HepG2 (cell line): Measurements from ENCODE around the gene BCL2. TPM values are rescaled to one million over a fixed set of nuclear protein-coding genes. Genes with fewer than 3 reads are reported as not detected.

Experiments used
- ATAC-seq: fragments of 200-7000 bp; cut with Tn5 transposase; 3 replicates; pipeline ENCODE4 v1.9.1; 2020; ENCODE audit warnings: mild to moderate bottlenecking, moderate library complexity
- BruUV-seq: library from RNA; stranded (reverse); fragments of 400-500 nt; replicated peaks from 2 replicates; lab custom pipeline; 2021; lab: Mats Ljungman, UMichigan
- CTCF ChIA-PET: fragments of 300-600 bp; formaldehyde crosslinking; extraction: SDS; loops from one replicate; lab custom pipeline; 2021; ENCODE audit warnings: low total read pairs, inconsistent platforms, low intra/inter-chr PET ratio; lab: Yijun Ruan, JAX
- POLR2A ChIA-PET: fragments of 350-600 bp; sonication (Branson Sonifier 250); formaldehyde crosslinking; loops from one replicate; lab custom pipeline; 2020; ENCODE audit warnings: antibody characterized with exemption, inconsistent platforms; lab: Yijun Ruan, JAX
- DNase-seq: peaks from one replicate; pipeline ENCODE4 v3.0.0-alpha.2; 2015; ENCODE audit warnings: low spot score
- FAIRE-seq: peaks from 3 replicates; lab custom pipeline; 2011; peaks lifted over from hg19 to GRCh38; lab: Jason Lieb, UNC
- H2AFZ ChIP-seq: one replicate; pipeline ENCODE4 v1.6.1; 2011; ENCODE audit warnings: low read length, inconsistent platforms
- H3K27ac ChIP-seq: fragments of 300-600 bp; 3 replicates; pipeline ENCODE4 v1.8.0; 2011; ENCODE audit warnings: mixed run types, mild to moderate bottlenecking, mixed read lengths, low read length, inconsistent platforms; ENCODE audit not compliant: insufficient read depth; ENCODE audit errors: extremely low read length
- H3K27me3 ChIP-seq, 2 experiments: fragments of 200-600 bp in 1 of 2; 2 replicates in 1 of 2; 3 replicates in 1 of 2; pipeline versions ENCODE4 v1.6.0 to v1.8.0; 2011; ENCODE audit warnings: low read length in 2 of 2, mild to moderate bottlenecking in 2 of 2, moderate library complexity in 2 of 2, inconsistent platforms in 1 of 2; ENCODE audit not compliant: insufficient read depth in 2 of 2, control insufficient read depth in 1 of 2
- H3K36me3 ChIP-seq, 2 experiments: fragments of 200-600 bp in 1 of 2; replicated peaks in 1 of 2; 2 replicates in 1 of 2; 3 replicates in 1 of 2; pipeline versions ENCODE4 v1.5.1 to v1.8.0; 2011; ENCODE audit warnings: low read length in 2 of 2, inconsistent platforms in 1 of 2; ENCODE audit not compliant: insufficient read depth in 2 of 2, control insufficient read depth in 1 of 2
- H3K4me1 ChIP-seq: 2 replicates; pipeline ENCODE4 v1.5.1; 2012; ENCODE audit warnings: low read length, inconsistent platforms; ENCODE audit not compliant: insufficient read depth
- H3K4me2 ChIP-seq: 2 replicates; pipeline ENCODE4 v1.6.0; 2011; ENCODE audit warnings: low read depth, low read length, inconsistent platforms
- H3K4me3 ChIP-seq, 3 experiments: fragments of 200-600 bp in 1 of 3; sonication (generic), shearing (Covaris generic) in 1 of 3; replicated peaks in 1 of 3; 2 replicates each; pipeline ENCODE4 v1.5.1; 2011 to 2016; ENCODE audit warnings: low read length in 3 of 3, inconsistent platforms in 2 of 3, low read depth in 2 of 3, mild to moderate bottlenecking in 2 of 3, control low read depth in 1 of 3, mixed read lengths in 1 of 3; ENCODE audit not compliant: insufficient read depth in 1 of 3
- H3K79me2 ChIP-seq: one replicate; pipeline ENCODE4 v1.6.1; 2011; ENCODE audit warnings: low read length, inconsistent platforms; ENCODE audit not compliant: insufficient read depth
- H3K9ac ChIP-seq: 2 replicates; pipeline ENCODE4 v1.6.0; 2011; ENCODE audit warnings: mild to moderate bottlenecking, low read depth, low read length, inconsistent platforms; ENCODE audit not compliant: insufficient read depth
- H3K9me3 ChIP-seq: 2 replicates; pipeline ENCODE4 v1.5.1; 2012; ENCODE audit warnings: mild to moderate bottlenecking, low read length
- H4K20me1 ChIP-seq: 2 replicates; pipeline ENCODE4 v1.6.0; 2011; ENCODE audit warnings: inconsistent platforms, mild to moderate bottlenecking, low read length, moderate library complexity; ENCODE audit not compliant: insufficient read depth
- ARHGAP35 ChIP-seq: sonication (generic); formaldehyde crosslinking; IDR thresholded peaks from 2 replicates; pipeline ENCODE4 v1.9.0; 2022; ENCODE audit warnings: mild to moderate bottlenecking, inconsistent platforms, moderate library complexity, missing genetic modification reagents, borderline replicate concordance
- IKZF1 ChIP-seq: fragments of 450-650 bp; IDR thresholded peaks from 2 replicates; pipeline ENCODE4 v1.7.1; 2016
- JDP2 ChIP-seq: sonication (generic); formaldehyde crosslinking; IDR thresholded peaks from 2 replicates; pipeline ENCODE4 v1.8.1; 2022; ENCODE audit warnings: missing genetic modification reagents, borderline replicate concordance
- KLF13 ChIP-seq: sonication (generic); formaldehyde crosslinking; IDR thresholded peaks from 2 replicates; pipeline ENCODE4 v1.4.0; 2020; ENCODE audit warnings: mild to moderate bottlenecking, missing genetic modification reagents
- MIER3 ChIP-seq: IDR thresholded peaks from 2 replicates; pipeline ENCODE4 v1.6.1; 2016; ENCODE audit warnings: missing compliant biosample characterization, borderline replicate concordance
- SNAI1 ChIP-seq: sonication (generic); formaldehyde crosslinking; IDR thresholded peaks from 2 replicates; pipeline ENCODE4 v1.5.0; 2020; ENCODE audit warnings: mild to moderate bottlenecking, missing genetic modification reagents, borderline replicate concordance
- SRSF4 ChIP-seq: fragments of 200-400 bp; formaldehyde crosslinking; IDR thresholded peaks from one replicate; pipeline ENCODE4 v1.6.1; 2018; ENCODE audit warnings: mild to moderate bottlenecking, low read depth, low read length, moderate library complexity; ENCODE audit not compliant: poor library complexity, severe bottlenecking
- TP53 ChIP-seq: sonication (generic); formaldehyde crosslinking; conservative IDR thresholded peaks from 2 replicates; pipeline ENCODE4 v1.4.0; 2020; ENCODE audit warnings: missing genetic modification reagents
- TRIM24 ChIP-seq: sonication (generic); formaldehyde crosslinking; IDR thresholded peaks from 2 replicates; pipeline ENCODE4 v1.8.0; 2022; ENCODE audit warnings: mild to moderate bottlenecking, missing genetic modification reagents
- TSC22D2 ChIP-seq: sonication (generic); formaldehyde crosslinking; IDR thresholded peaks from 2 replicates; pipeline ENCODE4 v1.5.1; 2020; ENCODE audit warnings: missing genetic modification reagents, mild to moderate bottlenecking, borderline replicate concordance
- ZNF354B ChIP-seq: sonication (generic); formaldehyde crosslinking; IDR thresholded peaks from 2 replicates; pipeline ENCODE4 v1.8.0; 2022; ENCODE audit warnings: mild to moderate bottlenecking, missing genetic modification reagents
- ZNF460 ChIP-seq: sonication (generic); formaldehyde crosslinking; IDR thresholded peaks from 2 replicates; pipeline ENCODE4 v1.5.1; 2020; ENCODE audit warnings: missing genetic modification reagents, mild to moderate bottlenecking, borderline replicate concordance
- ZNF562 ChIP-seq: sonication (generic); formaldehyde crosslinking; IDR thresholded peaks from 2 replicates; pipeline ENCODE4 v1.8.0; 2022; ENCODE audit warnings: missing genetic modification reagents, borderline replicate concordance
- ZNF724P ChIP-seq: sonication (generic); formaldehyde crosslinking; IDR thresholded peaks from 2 replicates; pipeline ENCODE4 v1.8.0; 2022; ENCODE audit warnings: missing genetic modification reagents, borderline replicate concordance
- WGBS: methylation state at CpG from one replicate; pipeline ENCODE4 v1.1.6; 2017; ENCODE audit warnings: low lambda C conversion rate; 5-methylcytosine and 5-hydroxymethylcytosine counted together
- in situ Hi-C: cut with HindIII; loops from 2 replicates; pipeline ENCODE4 v1.10.0; 2017; ENCODE audit warnings: low pct_unique_long_range_greater_than_20kb; ENCODE audit not compliant: extremely low pct_ligation_motif_present
- intact Hi-C: fragments of 100-400 bp; cut with micrococcal nuclease; formaldehyde crosslinking; loops from one replicate; pipeline ENCODE4 v1.10.0; 2022; ENCODE audit not compliant: unreplicated experiment
- polyA plus RNA-seq, 8 experiments: library from polyadenylated mRNA; depleted of rRNA in 3 of 8; stranded (reverse) in 7 of 8; unstranded in 1 of 8; fragments of >200 nt; fragmentation: Illumina TruSeq in 4 of 8; extraction: Trizol in 4 of 8; gene quantifications; 2 replicates each; pipeline versions ENCODE4 v1.2.1 to v1.2.3, GENCODE V29; 2011 to 2016; ENCODE audit warnings: low read depth in 4 of 8, missing spikeins in 1 of 8, mixed read lengths in 1 of 8; ENCODE audit not compliant: insufficient read depth in 1 of 8
- total RNA-seq, 5 experiments: library from RNA; depleted of rRNA; stranded (reverse); fragments of >200 nt; fragmentation: Illumina TruSeq; extraction: Trizol; gene quantifications; 2 replicates each; pipeline ENCODE4 v1.2.3, GENCODE V29; 2016; ENCODE audit warnings: low read depth in 1 of 5
- TF ChIP-seq, protein P1 (sequence below): sonication (generic); formaldehyde crosslinking; IDR thresholded peaks from 2 replicates; pipeline ENCODE4 v1.8.0; 2022; ENCODE audit warnings: missing genetic modification reagents, low read depth, mild to moderate bottlenecking, borderline replicate concordance
- TF ChIP-seq, protein P2 (sequence below): sonication (generic); formaldehyde crosslinking; IDR thresholded peaks from 2 replicates; pipeline ENCODE4 v1.4.0; 2020; ENCODE audit warnings: low read depth, mild to moderate bottlenecking, missing genetic modification reagents
- TF ChIP-seq, protein P3 (sequence below): sonication (generic); formaldehyde crosslinking; IDR thresholded peaks from 2 replicates; pipeline ENCODE4 v1.4.0; 2020; ENCODE audit warnings: missing genetic modification reagents
- TF ChIP-seq, protein P4 (sequence below): fragments of 450-650 bp; IDR thresholded peaks from 2 replicates; pipeline ENCODE4 v1.6.1; 2017

Gene BCL2
- total and polyA plus RNA-seq, 2 of the 13 experiments (the other 11 are each of a cell fraction or from before 2014, with no cell fraction given), result 0.07 to 0.53 TPM

DNA sequence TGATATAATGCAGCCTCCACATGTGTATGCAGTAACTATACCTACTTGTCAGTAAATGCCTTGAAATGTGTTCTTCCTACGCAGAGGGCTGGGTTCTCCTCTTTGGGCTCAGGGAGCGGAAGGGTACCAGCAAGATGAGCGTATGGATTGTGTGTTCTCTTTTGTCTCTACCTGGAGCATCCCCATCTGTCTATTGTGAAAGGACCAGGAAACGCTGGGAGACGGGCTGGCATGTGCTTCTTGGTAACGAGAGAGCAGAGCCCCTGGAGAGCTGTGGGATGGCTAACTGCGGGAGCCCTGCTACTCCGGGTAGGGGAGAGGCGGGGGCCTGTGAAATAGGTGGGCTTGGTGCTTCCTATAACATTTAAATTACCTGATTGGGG lies 80.9 kb downstream of the BCL2 start:
- in situ Hi-C loops, result no loop called here
- no peaks in the 10 kb centered on the region for H4K20me1 ChIP-seq
- H3K4me1 ChIP-seq, result peaks cover 17% of the 10 kb centered on the region
- CTCF ChIA-PET, result no interaction called here
- FAIRE-seq (no peak), DNase-seq (no peak), ATAC-seq (no peak)
- H3K4me3 ChIP-seq, result no peak overlapping the region
- intact Hi-C loops, result no loop called here
- WGBS, result 64% methylated on average over 9 of the region's 9 CpGs
- H3K27ac ChIP-seq, result no peak overlapping the region
- POLR2A ChIA-PET, result no interaction called here
- no peak overlapping the region for H3K4me2 ChIP-seq
- H2AFZ ChIP-seq, result no peak overlapping the region
- TF ChIP-seq SNAI1 (CRISPR knock-in tag) (no peak), ARHGAP35 (CRISPR knock-in tag) (no peak), ZNF354B (no peak), TP53 (CRISPR knock-in tag) (no peak), MIER3 (CRISPR knock-in tag) (no peak), ZNF460 (no peak), IKZF1 (no peak), TRIM24 (CRISPR knock-in tag) (no peak), ZNF724P (CRISPR knock-in tag) (no peak), JDP2 (CRISPR knock-in tag) (no peak), TSC22D2 (no peak), KLF13 (CRISPR knock-in tag) (no peak), SRSF4 (no peak), ZNF562 (CRISPR knock-in tag) (no peak)
- TF ChIP-seq, protein P1, sequence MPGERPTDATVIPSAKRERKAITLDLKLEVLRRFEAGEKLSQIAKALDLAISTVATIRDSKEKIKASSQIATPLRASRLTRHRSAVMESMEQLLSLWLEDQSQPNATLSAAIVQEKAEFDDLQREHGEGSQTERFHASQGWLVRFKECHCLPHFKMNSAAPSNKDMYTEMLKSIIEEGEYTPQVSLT, result no peak
- TF ChIP-seq, protein P2, sequence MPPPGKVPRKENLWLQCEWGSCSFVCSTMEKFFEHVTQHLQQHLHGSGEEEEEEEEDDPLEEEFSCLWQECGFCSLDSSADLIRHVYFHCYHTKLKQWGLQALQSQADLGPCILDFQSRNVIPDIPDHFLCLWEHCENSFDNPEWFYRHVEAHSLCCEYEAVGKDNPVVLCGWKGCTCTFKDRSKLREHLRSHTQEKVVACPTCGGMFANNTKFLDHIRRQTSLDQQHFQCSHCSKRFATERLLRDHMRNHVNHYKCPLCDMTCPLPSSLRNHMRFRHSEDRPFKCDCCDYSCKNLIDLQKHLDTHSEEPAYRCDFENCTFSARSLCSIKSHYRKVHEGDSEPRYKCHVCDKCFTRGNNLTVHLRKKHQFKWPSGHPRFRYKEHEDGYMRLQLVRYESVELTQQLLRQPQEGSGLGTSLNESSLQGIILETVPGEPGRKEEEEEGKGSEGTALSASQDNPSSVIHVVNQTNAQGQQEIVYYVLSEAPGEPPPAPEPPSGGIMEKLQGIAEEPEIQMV (CRISPR knock-in tag), result no peak
- TF ChIP-seq, protein P3, sequence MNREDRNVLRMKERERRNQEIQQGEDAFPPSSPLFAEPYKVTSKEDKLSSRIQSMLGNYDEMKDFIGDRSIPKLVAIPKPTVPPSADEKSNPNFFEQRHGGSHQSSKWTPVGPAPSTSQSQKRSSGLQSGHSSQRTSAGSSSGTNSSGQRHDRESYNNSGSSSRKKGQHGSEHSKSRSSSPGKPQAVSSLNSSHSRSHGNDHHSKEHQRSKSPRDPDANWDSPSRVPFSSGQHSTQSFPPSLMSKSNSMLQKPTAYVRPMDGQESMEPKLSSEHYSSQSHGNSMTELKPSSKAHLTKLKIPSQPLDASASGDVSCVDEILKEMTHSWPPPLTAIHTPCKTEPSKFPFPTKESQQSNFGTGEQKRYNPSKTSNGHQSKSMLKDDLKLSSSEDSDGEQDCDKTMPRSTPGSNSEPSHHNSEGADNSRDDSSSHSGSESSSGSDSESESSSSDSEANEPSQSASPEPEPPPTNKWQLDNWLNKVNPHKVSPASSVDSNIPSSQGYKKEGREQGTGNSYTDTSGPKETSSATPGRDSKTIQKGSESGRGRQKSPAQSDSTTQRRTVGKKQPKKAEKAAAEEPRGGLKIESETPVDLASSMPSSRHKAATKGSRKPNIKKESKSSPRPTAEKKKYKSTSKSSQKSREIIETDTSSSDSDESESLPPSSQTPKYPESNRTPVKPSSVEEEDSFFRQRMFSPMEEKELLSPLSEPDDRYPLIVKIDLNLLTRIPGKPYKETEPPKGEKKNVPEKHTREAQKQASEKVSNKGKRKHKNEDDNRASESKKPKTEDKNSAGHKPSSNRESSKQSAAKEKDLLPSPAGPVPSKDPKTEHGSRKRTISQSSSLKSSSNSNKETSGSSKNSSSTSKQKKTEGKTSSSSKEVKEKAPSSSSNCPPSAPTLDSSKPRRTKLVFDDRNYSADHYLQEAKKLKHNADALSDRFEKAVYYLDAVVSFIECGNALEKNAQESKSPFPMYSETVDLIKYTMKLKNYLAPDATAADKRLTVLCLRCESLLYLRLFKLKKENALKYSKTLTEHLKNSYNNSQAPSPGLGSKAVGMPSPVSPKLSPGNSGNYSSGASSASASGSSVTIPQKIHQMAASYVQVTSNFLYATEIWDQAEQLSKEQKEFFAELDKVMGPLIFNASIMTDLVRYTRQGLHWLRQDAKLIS (CRISPR knock-in tag), result no peak
- TF ChIP-seq, protein P4, sequence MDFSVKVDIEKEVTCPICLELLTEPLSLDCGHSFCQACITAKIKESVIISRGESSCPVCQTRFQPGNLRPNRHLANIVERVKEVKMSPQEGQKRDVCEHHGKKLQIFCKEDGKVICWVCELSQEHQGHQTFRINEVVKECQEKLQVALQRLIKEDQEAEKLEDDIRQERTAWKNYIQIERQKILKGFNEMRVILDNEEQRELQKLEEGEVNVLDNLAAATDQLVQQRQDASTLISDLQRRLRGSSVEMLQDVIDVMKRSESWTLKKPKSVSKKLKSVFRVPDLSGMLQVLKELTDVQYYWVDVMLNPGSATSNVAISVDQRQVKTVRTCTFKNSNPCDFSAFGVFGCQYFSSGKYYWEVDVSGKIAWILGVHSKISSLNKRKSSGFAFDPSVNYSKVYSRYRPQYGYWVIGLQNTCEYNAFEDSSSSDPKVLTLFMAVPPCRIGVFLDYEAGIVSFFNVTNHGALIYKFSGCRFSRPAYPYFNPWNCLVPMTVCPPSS, result no peak
- H3K9me3 ChIP-seq, result no peaks in the 10 kb centered on the region
- no peaks in the 10 kb centered on the region for H3K79me2 ChIP-seq
- H3K36me3 ChIP-seq, result no peaks in the 10 kb centered on the region
- peaks cover 0 to 7% of the 10 kb centered on the region in 2 experiments; a peak in 2 of 5 replicates for H3K27me3 ChIP-seq
- no peak overlapping the region for H3K9ac ChIP-seq
- no TSS peak for BruUV-seq
